ENCODE results near the gene MEIS2.
"Not testable (repeated sequence)": the region's sequence is repeated elsewhere in the genome, so short reads cannot be mapped to it uniquely, and the experiment has no call there.

Gene MEIS2

DNA sequence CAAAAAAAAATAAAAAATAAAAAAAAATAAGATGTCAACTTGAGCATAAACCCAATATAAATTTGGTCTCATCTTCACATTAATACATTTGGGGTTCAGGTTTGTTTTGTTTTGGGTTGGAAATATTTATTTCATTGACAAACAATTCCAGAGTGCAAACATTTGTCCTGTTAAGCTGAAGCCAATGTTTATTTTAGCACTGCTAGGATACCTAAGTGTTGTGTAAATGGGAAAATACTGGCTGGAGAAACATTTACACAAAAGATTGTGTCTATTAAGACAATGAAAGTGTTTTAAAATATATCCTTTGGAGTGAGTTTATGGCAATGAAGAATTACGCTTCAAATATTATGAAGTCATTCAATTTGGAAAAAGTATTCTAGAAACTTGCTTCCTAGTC is 91.1 kb downstream of the MEIS2 start:
- no peak for DNase-seq (ENCODE audit: low read depth, low spot score)

- no peak for DNase-seq (ENCODE audit: low read depth, low spot score)
Observed at GRCh38 chr15:37008205-37008604, 92.1 kb downstream of the MEIS2 start.

DNA sequence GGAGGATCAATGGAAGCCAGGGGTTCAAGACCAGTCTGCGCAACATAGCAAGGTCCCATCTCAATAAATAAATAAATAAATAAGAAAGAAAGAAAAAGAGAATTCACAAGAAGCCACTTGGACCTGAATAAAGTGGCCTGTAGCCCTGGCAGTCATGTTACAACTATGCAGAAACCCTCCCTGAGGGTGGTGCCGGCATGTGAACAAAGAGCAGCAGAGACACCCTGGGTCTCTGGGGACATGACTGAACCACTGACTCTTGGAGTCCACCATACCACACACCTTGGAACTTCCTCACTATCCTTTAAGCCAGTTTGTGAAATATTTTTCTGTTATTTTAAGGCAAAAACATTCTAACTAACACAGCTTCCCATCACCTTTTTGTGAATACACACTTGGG is 93.0 kb downstream of the MEIS2 start:
- DNase-seq (ENCODE audit: low read depth, low spot score), result no peak

GRCh38 chr15:37004981-37005735 is 95.2 kb downstream of the MEIS2 start:
- DNase-seq (ENCODE audit: low read depth, low spot score), result no peak

- no peak for DNase-seq (ENCODE audit: low read depth, low spot score)
Observed at GRCh38 chr15:37004373-37004869, 95.9 kb downstream of the MEIS2 start.

- DNase-seq (ENCODE audit: low read depth, low spot score), result no peak
Observed at GRCh38 chr15:37002041-37002672, 98.2 kb downstream of the MEIS2 start.

DNA sequence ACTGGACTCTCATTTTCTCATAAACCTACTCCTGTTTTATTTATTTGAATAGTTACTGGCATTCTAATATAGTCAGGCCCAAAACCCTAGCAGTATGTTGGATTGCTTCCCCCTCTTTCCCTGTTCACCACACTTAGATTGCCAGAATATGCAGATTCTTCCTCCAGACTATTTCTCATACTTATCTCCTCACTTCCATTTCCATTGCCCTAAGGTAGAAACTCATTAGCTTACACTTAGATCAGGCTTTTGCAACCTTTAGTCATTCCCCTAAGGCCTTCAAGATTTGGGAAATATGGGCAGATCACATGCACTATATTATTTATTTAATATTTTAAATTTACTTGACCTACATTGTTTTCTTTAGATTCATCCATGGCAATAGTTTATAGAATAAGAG is 98.9 kb downstream of the MEIS2 start:
- DNase-seq (ENCODE audit: low read depth, low spot score), result no peak

- DNase-seq (ENCODE audit: low read depth, low spot score), result no peak
Observed at GRCh38 chr15:36999778-37000177, 100.6 kb downstream of the MEIS2 start.

DNA sequence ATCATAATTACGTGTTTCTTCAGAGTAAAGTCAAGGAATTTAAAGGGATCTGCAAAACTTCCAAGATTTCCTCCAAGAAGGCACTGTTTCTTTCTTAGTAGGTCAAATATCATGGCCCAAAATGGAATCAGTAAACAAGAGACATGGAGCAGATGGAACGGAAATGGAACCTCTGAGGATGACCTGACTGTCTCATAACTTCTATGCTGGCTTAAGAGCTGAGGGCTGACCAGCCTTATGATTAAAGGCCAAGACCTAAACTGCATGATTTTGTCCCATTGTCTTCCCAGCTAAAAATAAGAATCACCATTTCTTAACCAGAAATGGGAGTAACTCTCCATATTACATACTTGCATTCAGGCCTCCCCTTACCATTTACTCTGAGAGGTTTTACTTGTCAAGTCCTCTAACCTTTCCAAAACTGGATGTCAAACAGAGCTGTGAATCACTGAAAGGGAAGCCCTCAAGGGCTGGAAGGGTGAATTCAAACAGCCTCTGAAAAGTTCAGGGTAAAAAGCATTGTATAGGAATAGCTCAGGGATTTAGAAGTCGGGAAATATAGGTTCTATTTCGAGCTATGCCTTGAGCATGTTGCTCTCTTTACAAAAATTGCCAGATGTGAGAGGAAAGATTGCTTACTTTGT is 103.7 kb downstream of the MEIS2 start:
- DNase-seq (ENCODE audit: low read depth, low spot score), result no peak

DNA sequence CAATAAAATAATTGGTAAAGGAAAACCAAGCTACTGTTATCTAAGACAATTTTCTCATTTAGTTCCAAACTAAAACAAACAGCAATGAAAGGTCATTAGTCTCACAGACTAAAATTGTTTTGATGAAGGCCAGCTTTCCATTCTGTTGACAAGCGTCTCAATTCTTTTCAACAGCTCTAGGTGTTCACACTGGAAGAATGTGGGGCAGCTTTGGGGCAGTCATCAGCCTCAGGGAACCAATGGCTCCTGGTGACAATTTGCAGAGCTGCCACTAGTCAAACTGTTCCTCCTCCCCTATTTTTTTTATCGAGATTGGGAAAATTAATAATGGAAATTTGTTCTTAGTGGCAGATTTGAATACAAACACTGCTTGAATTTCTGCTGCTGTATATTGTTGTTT is 104.2 kb downstream of the MEIS2 start:
- no peak for DNase-seq (ENCODE audit: low read depth, low spot score)

DNA sequence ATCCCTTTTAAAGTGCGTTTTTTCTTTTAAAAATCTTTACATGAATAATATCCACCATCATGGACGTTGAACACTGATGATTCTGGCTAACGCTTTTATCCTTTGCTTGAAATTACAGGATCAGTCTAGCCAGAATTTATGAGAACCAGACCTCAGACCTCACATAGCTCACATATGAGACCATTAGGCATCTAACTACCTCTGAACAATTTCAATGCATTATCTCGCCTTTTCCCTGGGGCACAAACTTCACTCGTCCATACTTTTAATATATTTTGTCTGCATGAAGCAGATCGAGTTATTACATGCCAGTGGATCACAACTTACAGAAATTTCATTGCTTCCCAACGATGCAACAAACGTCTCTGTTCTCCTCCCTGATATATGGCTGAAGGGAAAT is 105.6 kb downstream of the MEIS2 start:
- no peak for DNase-seq (ENCODE audit: low read depth, low spot score)

- DNase-seq (ENCODE audit: low read depth, low spot score), result no peak
Observed at GRCh38 chr15:36992454-36992853, 107.9 kb downstream of the MEIS2 start.

- no peak for DNase-seq (ENCODE audit: low read depth, low spot score)
Observed at GRCh38 chr15:36988947-36989346, 111.4 kb downstream of the MEIS2 start.

GRCh38 chr15:36982430-36982829 is 117.9 kb downstream of the MEIS2 start:
- no peak for DNase-seq (ENCODE audit: low read depth, low spot score)

- DNase-seq (ENCODE audit: low read depth, low spot score), result not testable (repeated sequence)
Observed at GRCh38 chr15:36980281-36980680, 120.1 kb downstream of the MEIS2 start.

DNA sequence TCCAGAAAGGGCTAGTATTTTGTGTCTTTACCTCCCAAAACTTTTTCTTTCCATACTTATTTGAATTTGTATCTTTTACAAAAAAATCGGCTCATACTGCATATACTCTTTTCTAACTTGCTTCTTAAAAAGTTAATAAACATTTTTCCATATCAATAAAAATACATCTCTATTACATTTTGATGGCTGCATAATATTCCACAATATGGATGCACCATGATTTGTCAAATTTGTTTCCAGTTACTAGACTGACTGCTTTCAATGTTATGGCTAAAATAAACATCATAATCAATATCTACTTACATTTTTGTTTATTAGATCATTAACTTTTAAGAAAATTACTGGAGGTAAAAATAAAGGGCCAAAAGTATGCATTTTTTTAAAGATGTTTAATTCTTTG is 121.7 kb downstream of the MEIS2 start:
- no peak for DNase-seq (ENCODE audit: low read depth, low spot score)

DNA sequence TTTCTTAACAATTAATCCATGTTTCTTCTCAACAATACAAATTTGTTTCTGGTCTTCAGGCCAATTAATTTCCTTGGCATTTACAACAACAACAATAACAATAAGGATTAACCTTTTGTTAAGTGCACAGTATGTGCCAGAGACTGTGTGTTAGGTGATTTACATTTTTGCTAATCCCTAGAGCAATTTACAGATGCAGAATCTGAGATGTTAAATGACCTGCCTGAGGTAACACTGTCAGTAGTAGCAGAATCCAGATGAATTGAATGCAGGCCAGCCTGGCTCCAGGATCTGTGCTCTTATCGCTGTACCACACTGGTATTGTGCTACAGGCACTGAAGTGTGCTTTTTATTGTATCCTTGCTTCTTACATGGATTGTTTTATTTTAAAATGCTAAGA is 122.2 kb downstream of the MEIS2 start:
- no peak for DNase-seq (ENCODE audit: low read depth, low spot score)

- DNase-seq (ENCODE audit: low read depth, low spot score), result no peak
Observed at GRCh38 chr15:36977659-36978058, 122.7 kb downstream of the MEIS2 start.

- no peak for DNase-seq (ENCODE audit: low read depth, low spot score)
Observed at GRCh38 chr15:36972704-36973103, 127.6 kb downstream of the MEIS2 start.

- no peak for DNase-seq (ENCODE audit: low read depth, low spot score)
Observed at GRCh38 chr15:36970522-36970921, 129.8 kb downstream of the MEIS2 start.

DNA sequence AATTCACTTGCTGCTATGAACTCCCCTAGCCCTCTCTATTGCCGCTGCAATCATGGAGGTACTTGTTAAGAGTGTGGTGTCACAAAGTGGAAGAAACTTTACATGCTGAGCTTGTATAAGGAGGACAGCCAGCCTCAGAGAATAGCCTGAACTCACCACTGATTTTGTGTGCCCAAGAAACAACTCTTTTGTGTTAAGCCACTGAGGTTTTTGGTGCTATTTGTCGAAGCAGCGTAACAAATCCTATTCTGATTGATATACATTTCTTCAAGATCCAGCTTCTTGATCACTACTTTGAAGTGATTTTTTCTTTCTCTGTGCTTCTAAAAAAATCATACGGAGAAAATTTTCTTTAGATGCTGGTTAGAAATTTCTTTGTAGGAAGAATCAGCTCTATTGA is 132.4 kb downstream of the MEIS2 start:
- DNase-seq (ENCODE audit: low read depth, low spot score), result no peak

DNA sequence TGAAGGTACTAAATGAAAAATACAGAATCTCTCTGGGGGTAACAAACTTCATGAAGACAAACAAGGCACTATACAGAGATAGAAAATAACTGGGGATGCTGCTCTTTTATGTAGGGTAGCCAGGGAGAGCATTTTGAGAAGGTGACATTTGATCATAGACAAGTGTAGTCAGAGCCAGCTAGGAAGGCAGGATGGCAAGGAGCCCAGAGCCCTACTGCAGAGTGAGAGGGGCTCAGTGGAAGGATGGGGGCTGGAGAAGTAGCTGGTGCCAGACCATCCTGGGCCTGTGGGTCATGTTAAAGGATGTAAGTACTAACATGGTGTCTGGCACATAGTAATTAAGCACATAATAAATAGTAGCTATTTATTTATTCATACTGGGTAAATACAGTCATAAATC is 133.6 kb downstream of the MEIS2 start:
- DNase-seq (ENCODE audit: low read depth, low spot score), result no peak

Data from smooth muscle cell of the brain vasculature (primary cell).